CD4-positive, alpha-beta T cell (primary cell): ENCODE results near the gene C1QTNF9. TPM values are rescaled to one million over a fixed set of nuclear protein-coding genes. Genes with fewer than 3 reads are reported as not detected.

Experiments used
- ATAC-seq: fragments of 200-7000 bp; cut with Tn5 transposase; one replicate; pipeline ENCODE4 v1.10.0; 2022; ENCODE audit warnings: mild to moderate bottlenecking; ENCODE audit not compliant: poor library complexity
- CTCF ChIA-PET: fragments of 350-600 bp; sonication (Branson Sonifier 250); formaldehyde crosslinking; loops from one replicate; lab custom pipeline; 2021; ENCODE audit warnings: antibody characterized with exemption, inconsistent platforms; lab: Charles Lee
- POLR2A ChIA-PET: fragments of 350-600 bp; sonication (Branson Sonifier 250); formaldehyde crosslinking; loops from one replicate; lab custom pipeline; 2021; ENCODE audit warnings: antibody characterized with exemption, inconsistent platforms; lab: Charles Lee
- DNase-seq, 14 experiments: peaks; one replicate each; pipeline ENCODE4 v3.0.0-alpha.2; 2013 to 2020; ENCODE audit warnings: mixed read lengths in 2 of 14
- H3K27ac ChIP-seq, 2 donors: one replicate each; pipeline versions ENCODE4 v1.5.1 to v1.7.0; 2013; ENCODE audit warnings: low read length in 2 of 2, low read depth in 1 of 2, mild to moderate bottlenecking in 1 of 2
- H3K27me3 ChIP-seq, 2 experiments: 1 replicate in 1 of 2; 2 replicates in 1 of 2; pipeline versions ENCODE4 v1.6.1 to v1.7.0; 2013; ENCODE audit warnings: low read length in 2 of 2, control low read depth in 1 of 2, mild to moderate bottlenecking in 1 of 2, moderate library complexity in 1 of 2; ENCODE audit not compliant: insufficient read depth in 2 of 2, control insufficient read depth in 1 of 2
- H3K36me3 ChIP-seq: one replicate; pipeline ENCODE4 v1.6.1; 2013; ENCODE audit warnings: low read length, control low read depth; ENCODE audit not compliant: insufficient read depth
- H3K4me1 ChIP-seq: one replicate; pipeline ENCODE4 v1.6.1; 2013; ENCODE audit warnings: low read length, control low read depth; ENCODE audit not compliant: insufficient read depth
- H3K4me3 ChIP-seq: one replicate; pipeline ENCODE4 v1.5.1; 2013; ENCODE audit warnings: mild to moderate bottlenecking, low read length, moderate library complexity
- H3K9me3 ChIP-seq, 2 experiments: 1 replicate in 1 of 2; 2 replicates in 1 of 2; pipeline versions ENCODE4 v1.6.1 to v1.7.0; 2013; ENCODE audit warnings: low read length in 2 of 2, mild to moderate bottlenecking in 2 of 2, control low read depth in 1 of 2, moderate library complexity in 1 of 2; ENCODE audit not compliant: control insufficient read depth in 1 of 2, insufficient read depth in 1 of 2
- H3K27ac Mint-ChIP-seq: one replicate; pipeline ENCODE4 v1.8.0; 2020; ENCODE audit warnings: mixed read lengths
- H3K27me3 Mint-ChIP-seq: one replicate; pipeline ENCODE4 v1.8.0; 2021; ENCODE audit warnings: mixed read lengths
- H3K36me3 Mint-ChIP-seq: one replicate; pipeline ENCODE4 v1.8.0; 2021; ENCODE audit warnings: low read depth, mixed read lengths
- H3K4me1 Mint-ChIP-seq: one replicate; pipeline ENCODE4 v1.8.0; 2021; ENCODE audit warnings: low read depth, mixed read lengths
- H3K4me3 Mint-ChIP-seq: one replicate; pipeline ENCODE4 v1.8.0; 2020; ENCODE audit warnings: mild to moderate bottlenecking, mixed read lengths
- H3K9me3 Mint-ChIP-seq: one replicate; pipeline ENCODE4 v1.8.0; 2020; ENCODE audit warnings: mixed read lengths
- intact Hi-C, 2 experiments: fragments of 100-400 bp; cut with DNase I in 1 of 2; cut with micrococcal nuclease in 1 of 2; formaldehyde crosslinking; loops; one replicate each; pipeline versions ENCODE4 v1.15.1 to v1.9.0; 2023 to 2025; cut with DNase I, micrococcal nuclease
- total RNA-seq, 174 experiments: library from RNA in 2 of 174; stranded (reverse) in 2 of 174; gene quantifications; one replicate each; pipeline ENCODE4 v1.2.3 and lab custom pipeline; 2021 to 2026
- TF ChIP-seq, protein P1 (sequence below): fragments of 200-600 bp; IDR thresholded peaks from one replicate; pipeline ENCODE4 v1.8.0; 2022; ENCODE audit warnings: antibody characterized with exemption, mild to moderate bottlenecking

The C1QTNF9 gene
- total RNA-seq, 2 experiments from 2014 or later: not detected

- TF ChIP-seq, protein P1, sequence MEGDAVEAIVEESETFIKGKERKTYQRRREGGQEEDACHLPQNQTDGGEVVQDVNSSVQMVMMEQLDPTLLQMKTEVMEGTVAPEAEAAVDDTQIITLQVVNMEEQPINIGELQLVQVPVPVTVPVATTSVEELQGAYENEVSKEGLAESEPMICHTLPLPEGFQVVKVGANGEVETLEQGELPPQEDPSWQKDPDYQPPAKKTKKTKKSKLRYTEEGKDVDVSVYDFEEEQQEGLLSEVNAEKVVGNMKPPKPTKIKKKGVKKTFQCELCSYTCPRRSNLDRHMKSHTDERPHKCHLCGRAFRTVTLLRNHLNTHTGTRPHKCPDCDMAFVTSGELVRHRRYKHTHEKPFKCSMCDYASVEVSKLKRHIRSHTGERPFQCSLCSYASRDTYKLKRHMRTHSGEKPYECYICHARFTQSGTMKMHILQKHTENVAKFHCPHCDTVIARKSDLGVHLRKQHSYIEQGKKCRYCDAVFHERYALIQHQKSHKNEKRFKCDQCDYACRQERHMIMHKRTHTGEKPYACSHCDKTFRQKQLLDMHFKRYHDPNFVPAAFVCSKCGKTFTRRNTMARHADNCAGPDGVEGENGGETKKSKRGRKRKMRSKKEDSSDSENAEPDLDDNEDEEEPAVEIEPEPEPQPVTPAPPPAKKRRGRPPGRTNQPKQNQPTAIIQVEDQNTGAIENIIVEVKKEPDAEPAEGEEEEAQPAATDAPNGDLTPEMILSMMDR: no peak
- peak overlapping the region; percentile 80 for H3K4me3 Mint-ChIP-seq
- H3K9me3 ChIP-seq: no peaks in the 10 kb centered on the region
- ATAC-seq: no peak
- intact Hi-C loops: loop anchor here (1.0 to 10.0 kb wide), 3 partner anchors 9 to 1011 kb away; partner anchors contain the start of genes MTMR6 (in 1 of the 2) and SPATA13 (in 1 of the 2)
- peaks cover 94% of the 10 kb centered on the region for H3K4me1 Mint-ChIP-seq
- H3K4me3 ChIP-seq: no peak overlapping the region
- peaks cover 38% of the 10 kb centered on the region for H3K36me3 Mint-ChIP-seq
- peak overlapping the region; percentile 92 to 99 for H3K27ac ChIP-seq
- H3K27me3 Mint-ChIP-seq: peaks cover 5% of the 10 kb centered on the region
- H3K9me3 Mint-ChIP-seq: no peaks in the 10 kb centered on the region
- H3K27me3 ChIP-seq: no peaks in the 10 kb centered on the region
- H3K4me1 ChIP-seq: peaks cover 86% of the 10 kb centered on the region
- peaks cover 14% of the 10 kb centered on the region for H3K36me3 ChIP-seq
- DNase-seq: no peak
- POLR2A ChIA-PET: interaction anchor here (0.8 to 15.8 kb wide), 4 partner anchors 9 to 45 kb away, joined by 3 to 596 read pairs (median 20); no protein-coding TSS in a partner anchor
- CTCF ChIA-PET: interaction anchor here (1.4 to 1.9 kb wide), 6 partner anchors 9 to 46 kb away, joined by 3 to 11 read pairs (median 8); no protein-coding TSS in a partner anchor
- H3K27ac Mint-ChIP-seq: peak overlapping the region; percentile 97
These were observed 35.5 kb upstream of the C1QTNF9 start for GRCh38 chr13:24273926-24274325.

- H3K4me3 Mint-ChIP-seq: peak overlapping the region; percentile 80
- peak in 12 of 14 experiments; percentile 25 to 93 (median 51) for DNase-seq
- Histone ChIP-seq H3K27ac (peak overlapping the region; percentile 92 to 99), H3K4me3 (no peak overlapping the region), H3K9me3 (no peaks in the 10 kb centered on the region), H3K27me3 (no peaks in the 10 kb centered on the region), H3K4me1 (peaks cover 86% of the 10 kb centered on the region), H3K36me3 (peaks cover 16% of the 10 kb centered on the region)
- H3K36me3 Mint-ChIP-seq: peaks cover 44% of the 10 kb centered on the region
- H3K4me1 Mint-ChIP-seq: peaks cover 96% of the 10 kb centered on the region
- TF ChIP-seq, protein P1: no peak
- no peaks in the 10 kb centered on the region for H3K9me3 Mint-ChIP-seq
- peak overlapping the region; percentile 97 for H3K27ac Mint-ChIP-seq
- intact Hi-C loops: loop anchor here (5.0 to 10.0 kb wide), 2 partner anchors 112 to 1010 kb away; partner anchors contain the start of genes MTMR6 (in 1 of the 2) and SPATA13 (in 1 of the 2)
- ATAC-seq: peak; percentile 19
- CTCF ChIA-PET: interaction anchor here (1.3 to 1.9 kb wide), 6 partner anchors 9 to 46 kb away, joined by 3 to 11 read pairs (median 8); no protein-coding TSS in a partner anchor
- POLR2A ChIA-PET: interaction anchor here (0.7 to 15.8 kb wide), 6 partner anchors 10 to 237 kb away, joined by 3 to 596 read pairs (median 5); no protein-coding TSS in a partner anchor
- H3K27me3 Mint-ChIP-seq: peaks cover 5% of the 10 kb centered on the region
These were observed 34.8 kb upstream of the C1QTNF9 start for GRCh38 chr13:24274452-24275021.

DNA sequence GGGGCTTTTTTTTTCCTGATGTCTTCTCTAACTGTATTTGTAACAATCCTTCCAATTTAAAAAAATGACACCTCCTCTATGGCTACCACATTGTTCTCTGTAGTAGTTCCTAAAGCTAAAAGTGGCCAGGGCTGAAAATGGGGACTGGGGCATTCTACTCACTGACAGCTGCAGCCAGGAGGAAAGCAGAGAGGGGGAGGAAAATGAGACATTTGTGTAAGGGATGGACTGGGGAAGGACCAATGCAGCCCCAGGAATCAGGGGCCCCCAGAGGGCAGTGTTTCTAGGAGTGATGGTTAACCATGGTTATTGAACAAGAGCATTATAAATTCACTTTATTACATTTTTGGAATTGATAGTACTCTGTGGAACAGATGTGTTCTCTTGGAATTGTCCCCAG, 34.3 kb upstream of the C1QTNF9 start:
- no peak for DNase-seq
- H3K27ac Mint-ChIP-seq: peak overlapping the region; percentile 97
- Histone ChIP-seq H3K36me3 (peaks cover 21% of the 10 kb centered on the region), H3K4me3 (no peak overlapping the region), H3K27ac (peak overlapping the region; percentile 92 to 99), H3K9me3 (no peaks in the 10 kb centered on the region), H3K4me1 (peaks cover 87% of the 10 kb centered on the region), H3K27me3 (no peaks in the 10 kb centered on the region)
- peak overlapping the region; percentile 80 for H3K4me3 Mint-ChIP-seq
- no peak for ATAC-seq
- TF ChIP-seq, protein P1: no peak
- no peaks in the 10 kb centered on the region for H3K9me3 Mint-ChIP-seq
- intact Hi-C loops: loop anchor here in 1 of 2 experiments (10.0 kb wide), 1 partner anchor 1010 kb away; the partner anchor contains the start of gene MTMR6
- H3K4me1 Mint-ChIP-seq: peaks cover 97% of the 10 kb centered on the region
- ChIA-PET POLR2A (interaction anchor here (0.7 to 15.8 kb wide), 4 partner anchors 10 to 237 kb away, joined by 3 to 596 read pairs (median 18); no protein-coding TSS in a partner anchor), CTCF (interaction anchor here (1.3 to 1.9 kb wide), 6 partner anchors 10 to 47 kb away, joined by 3 to 11 read pairs (median 8); no protein-coding TSS in a partner anchor)
- peaks cover 46% of the 10 kb centered on the region for H3K36me3 Mint-ChIP-seq
- H3K27me3 Mint-ChIP-seq: peaks cover 5% of the 10 kb centered on the region
